SU-DHL-6 (cell line): ENCODE data around the gene RHOJ.

Experiments used
- H2AFZ ChIP-seq: fragments of 200-600 bp; sonication (generic); 2 replicates; pipeline ENCODE4 v1.6.1; 2014; ENCODE audit warnings: low read depth, mild to moderate bottlenecking, moderate library complexity, mixed read lengths, antibody characterized with exemption, low read length; ENCODE audit not compliant: severe bottlenecking
- H3F3A ChIP-seq: fragments of 200-600 bp; shearing (Covaris generic); 2 replicates; pipeline ENCODE4 v1.6.0; 2016; ENCODE audit warnings: antibody characterized with exemption, mild to moderate bottlenecking; ENCODE audit not compliant: insufficient read depth
- H3K27ac ChIP-seq: fragments of 200-600 bp; sonication (generic); 2 replicates; pipeline ENCODE4 v1.5.1; 2016; ENCODE audit warnings: low read depth, mild to moderate bottlenecking, low read length, moderate library complexity, mixed read lengths
- H3K27me3 ChIP-seq: fragments of 200-600 bp; sonication (generic), shearing (Covaris generic); 2 replicates; pipeline ENCODE4 v1.6.0; 2014; ENCODE audit warnings: mild to moderate bottlenecking, low read length
- H3K36me3 ChIP-seq: fragments of 200-600 bp; sonication (generic); 2 replicates; pipeline ENCODE4 v1.6.1; 2014; ENCODE audit warnings: mild to moderate bottlenecking, low read length, mixed read lengths
- H3K4me2 ChIP-seq: fragments of 300-600, 200-600 bp; shearing (Covaris generic), sonication (generic); 2 replicates; pipeline ENCODE4 v1.6.0; 2014; ENCODE audit warnings: low read length, low read depth, mild to moderate bottlenecking; ENCODE audit not compliant: poor library complexity, severe bottlenecking
- H3K4me3 ChIP-seq: fragments of 200-600 bp; sonication (generic); 2 replicates; pipeline ENCODE4 v1.5.1; 2014; ENCODE audit warnings: antibody characterized with exemption, low read length, mild to moderate bottlenecking, mixed read lengths; ENCODE audit not compliant: insufficient read depth, poor library complexity, severe bottlenecking
- H3K79me2 ChIP-seq: fragments of 200-600 bp; sonication (generic); 2 replicates; pipeline ENCODE4 v1.6.1; 2014; ENCODE audit warnings: mild to moderate bottlenecking, low read length, moderate library complexity; ENCODE audit not compliant: insufficient read depth
- H3K9ac ChIP-seq: fragments of 200-600 bp; sonication (generic); 2 replicates; pipeline ENCODE4 v1.7.0; 2014; ENCODE audit warnings: mild to moderate bottlenecking, low read length
- H3K9me2 ChIP-seq: fragments of 200-600 bp; sonication (generic); replicated peaks from 2 replicates; pipeline ENCODE4 v1.6.1; 2014; ENCODE audit warnings: low read length; ENCODE audit not compliant: insufficient read depth
- H3K9me3 ChIP-seq: fragments of 200-600 bp; sonication (generic); 2 replicates; pipeline ENCODE4 v1.6.1; 2014; ENCODE audit warnings: low read length, mixed read lengths; ENCODE audit not compliant: insufficient read depth
- H4K20me1 ChIP-seq: fragments of 200-600 bp; sonication (generic); 2 replicates; pipeline ENCODE4 v1.6.1; 2014; ENCODE audit warnings: low read depth, mild to moderate bottlenecking, antibody characterized with exemption, low read length, moderate library complexity, mixed read lengths
- EZH2phosphoT487 ChIP-seq: fragments of 200-600 bp; sonication (generic), shearing (Covaris generic); conservative IDR thresholded peaks from 2 replicates; pipeline ENCODE4 v1.6.1; 2018; ENCODE audit warnings: mild to moderate bottlenecking, antibody characterized with exemption, low read length, moderate library complexity, mixed read lengths
- TF ChIP-seq, protein P1 (sequence below): fragments of 200-600 bp; sonication (generic); IDR thresholded peaks from one replicate; pipeline ENCODE4 v1.5.1; 2017; ENCODE audit warnings: antibody characterized with exemption, mild to moderate bottlenecking, low read length, moderate library complexity; ENCODE audit not compliant: insufficient read depth, poor library complexity, severe bottlenecking

The RHOJ gene

DNA sequence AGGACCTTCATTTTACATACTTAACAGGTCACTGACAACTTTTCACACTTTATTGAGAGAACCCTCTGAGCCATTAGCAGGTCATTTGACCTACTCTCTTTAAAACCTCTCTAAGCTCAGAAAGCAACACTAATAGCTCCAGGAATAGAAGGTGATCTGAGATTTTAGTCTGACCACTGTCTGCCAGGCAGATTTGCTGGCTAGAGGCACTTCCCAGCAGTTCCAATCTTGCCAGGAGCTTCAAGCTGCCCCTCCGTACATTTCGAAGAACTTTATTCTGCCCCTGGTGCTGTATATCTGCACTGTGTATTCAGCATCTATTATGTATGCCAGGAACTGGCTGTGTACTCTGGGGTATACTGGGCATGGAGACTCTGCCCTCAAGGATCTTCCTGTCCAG lies 58.2 kb downstream of the RHOJ start:
- H3K4me2 ChIP-seq, result no peak overlapping the region
- H3K9ac ChIP-seq, result no peak overlapping the region
- no peaks in the 10 kb centered on the region for H3K79me2 ChIP-seq
- no peaks in the 10 kb centered on the region for H3K27me3 ChIP-seq
- no peaks in the 10 kb centered on the region for H3F3A ChIP-seq
- H3K27ac ChIP-seq, result no peak overlapping the region
- TF ChIP-seq EZH2phosphoT487, result no peak
- TF ChIP-seq, protein P1, sequence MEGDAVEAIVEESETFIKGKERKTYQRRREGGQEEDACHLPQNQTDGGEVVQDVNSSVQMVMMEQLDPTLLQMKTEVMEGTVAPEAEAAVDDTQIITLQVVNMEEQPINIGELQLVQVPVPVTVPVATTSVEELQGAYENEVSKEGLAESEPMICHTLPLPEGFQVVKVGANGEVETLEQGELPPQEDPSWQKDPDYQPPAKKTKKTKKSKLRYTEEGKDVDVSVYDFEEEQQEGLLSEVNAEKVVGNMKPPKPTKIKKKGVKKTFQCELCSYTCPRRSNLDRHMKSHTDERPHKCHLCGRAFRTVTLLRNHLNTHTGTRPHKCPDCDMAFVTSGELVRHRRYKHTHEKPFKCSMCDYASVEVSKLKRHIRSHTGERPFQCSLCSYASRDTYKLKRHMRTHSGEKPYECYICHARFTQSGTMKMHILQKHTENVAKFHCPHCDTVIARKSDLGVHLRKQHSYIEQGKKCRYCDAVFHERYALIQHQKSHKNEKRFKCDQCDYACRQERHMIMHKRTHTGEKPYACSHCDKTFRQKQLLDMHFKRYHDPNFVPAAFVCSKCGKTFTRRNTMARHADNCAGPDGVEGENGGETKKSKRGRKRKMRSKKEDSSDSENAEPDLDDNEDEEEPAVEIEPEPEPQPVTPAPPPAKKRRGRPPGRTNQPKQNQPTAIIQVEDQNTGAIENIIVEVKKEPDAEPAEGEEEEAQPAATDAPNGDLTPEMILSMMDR, result no peak
- H3K36me3 ChIP-seq, result no peaks in the 10 kb centered on the region
- no peak overlapping the region for H3K4me3 ChIP-seq
- no peaks in the 10 kb centered on the region for H3K9me3 ChIP-seq
- no peak overlapping the region for H2AFZ ChIP-seq
- no peaks in the 10 kb centered on the region for H4K20me1 ChIP-seq
- H3K9me2 ChIP-seq, result no peaks in the 10 kb centered on the region

- Histone ChIP-seq H4K20me1 (no peaks in the 10 kb centered on the region), H3K27ac (no peak overlapping the region), H3F3A (no peaks in the 10 kb centered on the region), H3K27me3 (no peaks in the 10 kb centered on the region), H3K4me3 (no peak overlapping the region), H3K9me2 (no peaks in the 10 kb centered on the region), H3K79me2 (no peaks in the 10 kb centered on the region), H3K4me2 (no peak overlapping the region), H3K9ac (no peak overlapping the region), H2AFZ (no peak overlapping the region), H3K9me3 (no peaks in the 10 kb centered on the region), H3K36me3 (no peaks in the 10 kb centered on the region)
- no peak for TF ChIP-seq EZH2phosphoT487
- TF ChIP-seq, protein P1, result no peak
Measured at GRCh38 chr14:63266106-63266505, 61.9 kb downstream of the RHOJ start.

DNA sequence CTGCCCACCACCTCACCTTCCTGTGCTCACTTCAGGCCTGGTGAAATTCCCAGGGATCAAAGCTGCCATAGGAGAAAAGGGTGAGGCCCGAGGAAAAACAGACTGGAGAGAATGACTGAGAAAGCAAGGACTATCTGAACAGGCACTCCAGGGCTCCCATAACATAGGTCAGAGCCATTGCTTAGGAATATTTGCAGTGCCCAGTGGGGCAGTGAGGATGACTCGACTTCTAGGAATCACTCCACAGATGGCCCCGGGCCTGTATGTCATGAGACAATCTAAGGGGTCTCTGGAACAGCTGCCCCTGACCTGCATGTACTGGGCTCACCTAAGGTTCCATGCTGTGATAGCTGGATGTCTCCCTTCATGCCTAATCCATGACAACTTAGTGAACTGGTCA lies 62.9 kb downstream of the RHOJ start:
- H3K9me3 ChIP-seq, result no peaks in the 10 kb centered on the region
- no peak overlapping the region for H3K4me2 ChIP-seq
- H3K9ac ChIP-seq, result no peak overlapping the region
- no peak overlapping the region for H3K27ac ChIP-seq
- H3K36me3 ChIP-seq, result no peaks in the 10 kb centered on the region
- no peaks in the 10 kb centered on the region for H3K27me3 ChIP-seq
- no peak overlapping the region for H3K4me3 ChIP-seq
- H4K20me1 ChIP-seq, result no peaks in the 10 kb centered on the region
- no peaks in the 10 kb centered on the region for H3K9me2 ChIP-seq
- TF ChIP-seq, protein P1, result no peak
- TF ChIP-seq EZH2phosphoT487, result no peak
- H3F3A ChIP-seq, result no peaks in the 10 kb centered on the region
- no peaks in the 10 kb centered on the region for H3K79me2 ChIP-seq
- no peak overlapping the region for H2AFZ ChIP-seq
